Hepatocyte (in vitro differentiated cells): ENCODE data around the gene AKR7A3.

Source experiments
- EZH2 ChIP-seq: fragments of 200-600 bp; sonication (generic); IDR thresholded peaks from 2 replicates; pipeline ENCODE4 v1.6.1; 2016; ENCODE audit warnings: antibody characterized with exemption, mild to moderate bottlenecking, borderline replicate concordance
- EZH2phosphoT487 ChIP-seq: fragments of 200-600 bp; sonication (generic); IDR thresholded peaks from one replicate; pipeline ENCODE4 v1.6.1; 2018; ENCODE audit warnings: antibody characterized with exemption, mild to moderate bottlenecking, low read depth, moderate library complexity; ENCODE audit not compliant: unreplicated experiment, severe bottlenecking
- TF ChIP-seq, protein P1 (sequence below): fragments of 200-600 bp; sonication (generic); IDR thresholded peaks from 2 replicates; pipeline ENCODE4 v1.5.1; 2016; ENCODE audit warnings: antibody characterized with exemption, mild to moderate bottlenecking; ENCODE audit not compliant: poor library complexity

DNA sequence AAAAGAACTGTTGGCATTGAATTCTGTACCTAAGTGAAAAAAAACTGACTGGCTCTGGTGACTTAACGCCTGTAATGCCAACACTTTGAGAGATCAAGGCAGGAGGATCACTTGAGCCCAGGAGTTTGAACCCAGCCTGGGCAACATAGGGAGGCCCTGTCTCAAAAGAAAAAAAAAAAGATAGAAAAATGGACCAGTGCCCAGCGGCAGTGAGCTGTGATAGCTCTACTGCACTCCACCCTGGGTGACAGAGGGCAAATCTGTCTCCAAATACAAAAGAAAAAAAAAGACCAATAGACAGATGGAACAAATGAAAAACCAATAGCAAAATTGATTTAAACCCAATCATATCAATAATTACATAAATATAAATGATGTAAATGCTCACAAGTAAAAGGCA, 674 bp upstream of the AKR7A3 start:
- TF ChIP-seq, protein P1, sequence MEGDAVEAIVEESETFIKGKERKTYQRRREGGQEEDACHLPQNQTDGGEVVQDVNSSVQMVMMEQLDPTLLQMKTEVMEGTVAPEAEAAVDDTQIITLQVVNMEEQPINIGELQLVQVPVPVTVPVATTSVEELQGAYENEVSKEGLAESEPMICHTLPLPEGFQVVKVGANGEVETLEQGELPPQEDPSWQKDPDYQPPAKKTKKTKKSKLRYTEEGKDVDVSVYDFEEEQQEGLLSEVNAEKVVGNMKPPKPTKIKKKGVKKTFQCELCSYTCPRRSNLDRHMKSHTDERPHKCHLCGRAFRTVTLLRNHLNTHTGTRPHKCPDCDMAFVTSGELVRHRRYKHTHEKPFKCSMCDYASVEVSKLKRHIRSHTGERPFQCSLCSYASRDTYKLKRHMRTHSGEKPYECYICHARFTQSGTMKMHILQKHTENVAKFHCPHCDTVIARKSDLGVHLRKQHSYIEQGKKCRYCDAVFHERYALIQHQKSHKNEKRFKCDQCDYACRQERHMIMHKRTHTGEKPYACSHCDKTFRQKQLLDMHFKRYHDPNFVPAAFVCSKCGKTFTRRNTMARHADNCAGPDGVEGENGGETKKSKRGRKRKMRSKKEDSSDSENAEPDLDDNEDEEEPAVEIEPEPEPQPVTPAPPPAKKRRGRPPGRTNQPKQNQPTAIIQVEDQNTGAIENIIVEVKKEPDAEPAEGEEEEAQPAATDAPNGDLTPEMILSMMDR, result no peak
- no peak for TF ChIP-seq EZH2
- no peak for TF ChIP-seq EZH2phosphoT487
